NB4 (cell line): Measurements from ENCODE around the gene B3GAT1.

ENCODE experiments used
- DNase-seq: peaks from one replicate; pipeline ENCODE4 v3.0.0; 2010; ENCODE audit warnings: low read depth
- H3K4me3 ChIP-seq: one replicate; pipeline ENCODE4 v1.5.1; 2011; ENCODE audit warnings: mild to moderate bottlenecking, low read depth, low read length, moderate library complexity
- CTCF ChIP-seq: IDR thresholded peaks from one replicate; pipeline ENCODE4 v1.5.1; 2012; ENCODE audit warnings: low read depth, low read length
- MAX ChIP-seq: IDR thresholded peaks from 2 replicates; pipeline ENCODE4 v1.6.1; 2011; ENCODE audit warnings: low read depth, low read length
- MYC ChIP-seq: IDR thresholded peaks from 2 replicates; pipeline ENCODE4 v1.6.1; 2011; ENCODE audit warnings: low read depth, low read length
- POLR2A ChIP-seq: IDR thresholded peaks from 2 replicates; pipeline ENCODE4 v1.6.1; 2011; ENCODE audit warnings: mild to moderate bottlenecking; ENCODE audit not compliant: insufficient read length; ENCODE audit errors: extremely low read depth

Gene B3GAT1

GRCh38 chr11:134343646-134344045 lies 68.4 kb downstream of the B3GAT1 start:
- no peak for TF ChIP-seq CTCF
- TF ChIP-seq MAX, result no peak
- TF ChIP-seq POLR2A, result no peak
- no peak for TF ChIP-seq MYC
- no peak overlapping the region for H3K4me3 ChIP-seq
- DNase-seq, result no peak

GRCh38 chr11:134342572-134343340 lies 69.3 kb downstream of the B3GAT1 start:
- TF ChIP-seq CTCF (no peak), POLR2A (no peak), MAX (no peak), MYC (no peak)
- DNase-seq, result no peak
- H3K4me3 ChIP-seq, result no peak overlapping the region

- H3K4me3 ChIP-seq, result no peak overlapping the region
- no peak for DNase-seq
- TF ChIP-seq MYC (no peak), CTCF (no peak), POLR2A (no peak), MAX (no peak)
These were observed 70.1 kb downstream of the B3GAT1 start for GRCh38 chr11:134341805-134342571.

GRCh38 chr11:134340354-134340964 lies 71.6 kb downstream of the B3GAT1 start:
- TF ChIP-seq POLR2A (no peak), CTCF (no peak), MYC (no peak), MAX (no peak)
- no peak overlapping the region for H3K4me3 ChIP-seq
- no peak for DNase-seq

- no peak overlapping the region for H3K4me3 ChIP-seq
These were observed 72.3 kb downstream of the B3GAT1 start for GRCh38 chr11:134339756-134340155.

More at GRCh38 chr11:134339756-134340155, 72.3 kb downstream of the B3GAT1 start:
- DNase-seq, result no peak
- TF ChIP-seq POLR2A (no peak), CTCF (no peak), MYC (no peak), MAX (no peak)
